PFSK-1 (cell line): ENCODE results near the gene KRT80.

ENCODE experiments used
- POLR2AphosphoS5 ChIP-seq: IDR thresholded peaks from 2 replicates; pipeline ENCODE4 v1.6.1; 2012; ENCODE audit warnings: low read depth, mild to moderate bottlenecking, control low read depth, low read length, moderate library complexity
- REST ChIP-seq, 2 experiments: IDR thresholded peaks; 2 replicates each; pipeline versions ENCODE4 v1.6.1 to v1.8.0; 2011 to 2012; ENCODE audit warnings: low read depth in 2 of 2, low read length in 2 of 2, control low read depth in 1 of 2, inconsistent platforms in 1 of 2, mild to moderate bottlenecking in 1 of 2, moderate library complexity in 1 of 2; ENCODE audit not compliant: insufficient read depth in 1 of 2
- SIN3A ChIP-seq: IDR thresholded peaks from 2 replicates; pipeline ENCODE4 v1.6.1; 2012; ENCODE audit warnings: mild to moderate bottlenecking, low read length, moderate library complexity, borderline replicate concordance; ENCODE audit not compliant: insufficient read depth

DNA sequence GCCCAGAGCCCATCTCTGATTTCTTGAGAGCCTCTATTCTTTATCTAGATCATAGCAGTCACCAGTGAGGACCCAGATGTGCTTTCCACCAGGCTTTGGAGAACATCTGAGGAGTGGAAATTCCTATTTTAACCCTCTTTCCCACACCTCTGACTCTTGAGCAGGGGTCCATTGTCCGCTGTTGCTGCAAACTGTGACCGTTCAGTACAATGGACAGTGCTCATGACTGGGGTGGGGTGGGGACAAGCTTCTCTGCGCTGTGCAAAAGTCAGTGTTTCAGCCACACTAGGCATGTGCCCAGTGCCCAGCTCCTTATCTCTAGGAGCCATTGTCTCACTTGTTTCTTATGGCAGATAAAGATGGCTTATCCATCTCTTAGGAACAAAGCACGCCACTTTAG is 24.3 kb upstream of the KRT80 start:
- TF ChIP-seq POLR2AphosphoS5 = no peak
- no peak for TF ChIP-seq SIN3A
- TF ChIP-seq REST (IDR thresholded peaks at IDR 0.05; ENCODE audit: insufficient read depth in 1 of 2, low read depth in 2 of 2, low read length in 2 of 2) = peak; percentile 87 to 95
